Fibroblast of the conjunctiva (primary cell): ENCODE measurements around the gene CYP2C18.
"Not testable (repeated sequence)": the region's sequence is repeated elsewhere in the genome, so short reads cannot be mapped to it uniquely, and the experiment has no call there.

Experiments
- DNase-seq: peaks from one replicate; pipeline ENCODE4 v3.0.0-alpha.2; 2010; ENCODE audit warnings: low read depth

Gene CYP2C18

DNA sequence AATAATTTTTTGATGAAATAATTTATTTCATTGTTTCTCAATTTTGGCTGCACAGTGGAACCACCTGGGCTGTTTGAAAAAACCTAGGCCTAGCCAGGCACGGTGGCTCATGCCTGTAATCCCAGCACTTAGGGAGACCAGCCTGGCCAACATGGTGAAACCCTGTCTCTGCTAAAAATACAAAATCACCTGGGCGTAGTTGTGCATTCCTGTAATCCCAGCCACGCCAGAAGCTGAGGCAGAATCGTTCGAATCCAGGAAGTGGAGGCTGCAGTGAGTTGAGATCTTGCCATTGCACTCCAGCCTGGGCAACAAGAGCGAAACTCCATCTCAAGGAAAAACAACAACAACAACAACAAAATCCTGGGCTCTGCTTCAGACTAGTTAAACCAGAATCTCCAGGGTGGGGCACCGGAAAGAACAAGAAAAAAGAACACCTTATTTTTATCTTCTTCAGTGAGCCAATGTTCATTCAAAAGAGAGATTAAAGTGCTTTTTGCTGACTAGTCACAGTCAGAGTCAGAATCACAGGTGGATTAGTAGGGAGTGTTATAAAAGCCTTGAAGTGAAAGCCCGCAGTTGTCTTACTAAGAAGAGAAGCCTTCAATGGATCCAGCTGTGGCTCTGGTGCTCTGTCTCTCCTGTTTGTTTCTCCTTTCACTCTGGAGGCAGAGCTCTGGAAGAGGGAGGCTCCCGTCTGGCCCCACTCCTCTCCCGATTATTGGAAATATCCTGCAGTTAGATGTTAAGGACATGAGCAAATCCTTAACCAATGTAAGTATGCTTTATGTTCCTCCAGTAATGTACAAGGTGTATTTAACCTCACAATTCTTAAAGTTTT is at the start of gene CYP2C18:
TSS of gene CYP2C18 (plus strand) at position 516 of the 841 bp plus-strand sequence. CDS start at position 607, 91 bp downstream.
- DNase-seq = no peak

DNA sequence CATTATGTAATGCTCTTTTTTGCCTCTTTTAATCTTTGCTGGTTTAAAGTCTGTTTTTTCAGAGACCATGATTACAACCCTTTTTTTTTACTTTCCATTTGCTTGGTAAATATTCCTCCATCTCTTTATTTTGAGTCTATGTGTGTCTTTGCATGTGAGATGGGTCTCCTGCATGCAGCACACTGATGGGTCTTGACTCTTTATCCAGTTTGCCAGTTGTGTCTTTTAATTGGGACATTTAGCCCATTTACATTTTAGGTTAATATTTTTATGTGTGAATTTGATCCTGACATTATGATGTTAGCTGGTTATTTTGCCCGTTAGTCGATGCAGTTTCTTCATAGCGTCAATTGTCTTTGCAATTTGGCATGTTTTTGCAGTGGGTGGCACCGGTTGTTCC is 45.4 kb upstream of the CYP2C18 start:
- not testable (repeated sequence) for DNase-seq

DNA sequence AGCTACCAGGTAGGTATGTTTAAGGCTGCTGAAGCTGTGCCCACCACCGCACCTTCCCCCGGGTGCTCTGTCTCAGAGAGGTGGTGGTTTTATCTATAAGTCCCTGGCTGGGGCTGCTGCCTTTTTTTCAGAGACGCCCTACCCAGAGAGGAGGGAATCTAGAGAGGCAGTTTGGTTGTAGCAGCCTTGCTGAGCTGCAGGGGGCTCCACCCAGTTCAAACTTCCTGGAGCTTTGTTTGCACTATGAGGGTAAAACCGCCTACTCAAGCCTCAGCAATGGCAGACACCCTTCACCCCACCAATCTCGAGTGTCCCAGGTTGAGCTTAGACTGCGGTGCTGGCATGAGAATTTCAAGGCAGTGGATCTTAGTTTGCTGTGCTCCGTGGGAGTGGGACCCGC is 43.6 kb upstream of the CYP2C18 start:
- no peak for DNase-seq

DNA sequence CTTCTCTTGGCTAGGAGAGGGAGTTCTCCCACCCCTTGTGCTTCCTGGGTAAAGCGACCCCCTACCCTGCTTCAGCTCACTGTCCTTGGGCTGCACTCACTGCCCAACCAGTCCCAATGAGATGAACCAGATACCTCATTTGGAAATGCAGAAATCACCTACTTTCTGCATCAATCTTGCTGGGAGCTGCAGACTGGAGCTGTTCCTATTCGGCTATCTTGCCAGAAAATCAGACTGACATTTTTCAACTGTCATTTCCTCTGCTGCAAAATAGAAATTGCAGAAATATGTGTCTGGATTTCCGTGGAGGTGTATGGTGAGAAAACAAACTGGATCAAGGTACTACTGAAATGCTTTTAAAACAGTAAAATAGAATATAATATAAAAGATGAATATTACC is 43.0 kb upstream of the CYP2C18 start:
- DNase-seq = no peak

DNA sequence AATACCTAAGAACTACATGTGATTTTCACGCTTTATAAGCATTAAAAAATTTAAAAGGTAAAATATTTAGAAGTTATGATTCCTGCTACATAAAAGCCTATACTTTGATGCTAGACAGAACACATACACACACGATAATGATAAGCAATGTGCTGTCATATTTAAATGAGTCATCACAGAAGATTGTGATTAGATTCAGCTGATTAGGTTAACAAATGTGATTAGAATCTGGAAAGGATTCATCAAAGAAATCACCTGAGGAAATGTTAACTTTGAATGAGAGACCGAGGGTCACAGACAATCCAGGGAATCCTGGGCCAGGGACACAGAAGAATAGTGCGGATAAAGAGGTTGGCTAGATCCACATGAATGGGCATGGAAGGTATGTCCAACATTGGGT is 42.0 kb upstream of the CYP2C18 start:
- DNase-seq = no peak

DNA sequence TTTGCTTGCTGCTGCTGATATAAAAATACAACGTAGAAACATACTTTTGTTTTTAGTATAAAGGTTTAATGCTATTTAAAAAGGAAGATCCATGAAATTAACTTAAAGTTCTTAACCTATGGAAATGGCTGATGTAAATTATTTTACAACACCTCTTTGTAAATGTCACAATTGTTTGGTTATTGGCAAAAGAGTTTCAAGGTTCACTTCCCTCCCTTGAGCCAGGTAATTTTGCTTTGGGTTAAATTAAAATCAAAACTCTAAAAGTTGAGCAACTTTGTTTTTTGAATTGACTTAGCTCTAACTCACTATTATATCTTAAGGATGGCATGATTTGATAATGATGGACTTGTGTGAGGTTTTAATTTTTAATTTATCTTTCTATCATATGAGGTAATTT is 39.2 kb upstream of the CYP2C18 start:
- no peak for DNase-seq

DNA sequence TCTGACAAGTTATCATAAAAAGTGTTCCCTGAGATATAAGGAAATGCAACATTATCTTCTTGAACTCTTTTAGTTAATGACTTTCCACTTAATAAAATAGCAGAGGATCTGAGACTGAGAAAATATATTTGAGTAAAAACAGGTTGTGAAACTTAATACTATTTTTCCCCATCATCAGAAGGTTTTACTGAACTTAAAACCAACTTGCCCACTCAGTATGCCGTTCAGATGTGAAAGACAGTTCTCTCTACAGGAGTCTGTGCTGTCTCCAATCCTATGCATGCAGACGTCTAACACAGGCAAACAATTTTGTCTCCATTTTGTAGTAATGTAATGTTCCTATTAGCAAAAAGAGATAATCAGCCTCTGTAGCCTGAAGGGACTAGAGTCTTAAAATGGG is 38.2 kb upstream of the CYP2C18 start:
- no peak for DNase-seq

DNA sequence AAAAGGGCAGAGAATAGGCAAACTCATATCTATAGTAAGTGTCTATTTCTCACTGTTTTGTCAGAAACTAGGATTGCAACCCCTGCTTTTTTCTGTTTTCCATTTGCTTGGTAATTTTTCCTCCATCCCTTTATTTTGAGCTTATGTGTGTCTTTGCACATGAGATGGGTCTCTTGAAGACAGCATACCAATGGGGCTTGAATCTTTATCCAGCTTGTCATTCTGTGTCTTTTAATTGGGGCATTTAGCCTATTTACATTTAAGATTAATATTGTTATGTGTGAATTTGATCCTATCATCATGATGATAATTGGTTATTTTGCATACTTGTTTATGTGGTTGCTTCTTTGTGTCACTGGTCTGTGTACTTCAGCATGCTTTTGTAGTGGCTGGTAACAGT is 28.3 kb upstream of the CYP2C18 start:
- DNase-seq = not testable (repeated sequence)

DNA sequence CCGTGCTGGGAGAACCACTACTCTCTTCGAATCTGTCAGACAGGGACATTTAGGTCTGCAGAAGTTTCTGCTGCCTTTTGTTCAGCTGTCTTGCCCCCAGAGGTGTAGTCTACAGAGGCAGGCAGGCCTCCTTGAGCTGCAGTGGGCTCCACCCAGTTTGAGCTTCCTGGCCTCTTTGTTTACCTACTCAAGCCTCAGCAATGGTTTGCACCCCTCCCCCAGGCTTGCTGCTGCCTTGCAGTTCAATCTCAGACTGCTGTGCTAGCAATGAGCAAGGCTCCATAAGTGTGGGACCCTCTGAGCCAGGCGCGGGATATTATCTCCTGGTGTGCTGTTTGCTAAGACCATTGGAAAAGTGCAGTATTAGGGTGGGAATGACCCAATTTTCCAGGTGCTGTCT is 20.5 kb upstream of the CYP2C18 start:
- not testable (repeated sequence) for DNase-seq

DNA sequence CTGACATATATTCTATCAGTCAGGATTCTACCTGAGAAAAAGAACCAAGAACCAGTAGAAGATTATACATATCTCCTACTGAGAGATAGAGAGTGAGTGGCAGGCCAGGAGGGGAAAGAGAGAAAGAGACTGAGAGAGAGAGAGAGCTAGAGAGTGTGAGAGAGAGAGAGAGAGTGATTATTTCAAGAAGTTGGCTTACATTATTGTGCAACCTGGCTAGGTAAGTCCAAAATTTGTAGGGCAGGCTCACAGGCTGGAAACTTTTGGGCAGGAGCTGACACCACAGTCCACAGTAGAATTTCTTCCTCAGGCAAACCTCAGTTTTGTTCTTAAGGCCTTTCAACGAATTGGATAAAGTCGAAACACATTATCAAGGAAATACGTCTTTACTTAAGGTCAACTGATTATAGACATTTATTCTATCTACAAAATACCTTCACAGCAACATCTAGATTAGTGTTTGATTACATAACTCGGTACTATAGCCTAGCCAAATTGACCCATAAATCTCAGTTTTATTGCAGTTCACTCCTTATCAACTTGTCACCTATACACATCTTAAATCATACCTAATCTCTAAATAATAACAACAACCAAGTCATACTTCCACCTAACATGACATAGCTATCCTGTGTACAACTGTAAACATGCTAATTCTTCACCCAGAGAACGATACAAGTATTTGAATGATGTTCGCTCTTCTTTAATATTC is 17.0 kb upstream of the CYP2C18 start:
- no peak for DNase-seq

DNA sequence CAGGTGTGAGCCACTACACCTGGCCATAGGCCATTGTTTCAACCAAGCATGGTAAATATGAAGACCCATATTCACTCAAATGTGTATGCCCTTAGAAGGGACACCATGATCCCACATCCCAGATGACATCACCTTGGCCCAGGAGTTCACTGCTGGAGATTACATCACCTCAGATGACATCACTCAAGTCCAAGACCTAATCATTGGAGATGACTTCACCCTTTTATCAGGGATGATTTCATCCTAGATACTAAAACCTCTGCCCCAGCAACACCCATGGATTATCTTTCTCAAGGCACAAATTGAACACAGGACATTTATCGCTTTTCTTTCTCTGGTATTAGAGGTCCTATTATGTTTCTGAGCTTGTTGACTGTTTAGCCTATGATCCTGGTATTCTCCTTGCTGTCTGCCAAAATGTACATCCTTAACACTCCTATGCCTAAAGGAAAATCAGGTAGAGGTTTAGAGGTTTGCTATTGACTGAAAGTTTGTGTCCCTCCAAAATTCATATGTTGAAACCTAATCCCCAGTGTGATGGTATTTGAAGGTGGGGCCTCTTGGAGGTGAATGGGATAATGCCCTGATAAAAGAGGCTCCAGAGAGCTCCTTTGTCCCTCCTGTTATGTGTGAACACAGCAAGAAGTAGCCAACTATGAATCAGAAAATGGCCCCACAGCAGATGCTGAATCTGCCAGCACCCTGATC is 9.8 kb upstream of the CYP2C18 start:
- no peak for DNase-seq

DNA sequence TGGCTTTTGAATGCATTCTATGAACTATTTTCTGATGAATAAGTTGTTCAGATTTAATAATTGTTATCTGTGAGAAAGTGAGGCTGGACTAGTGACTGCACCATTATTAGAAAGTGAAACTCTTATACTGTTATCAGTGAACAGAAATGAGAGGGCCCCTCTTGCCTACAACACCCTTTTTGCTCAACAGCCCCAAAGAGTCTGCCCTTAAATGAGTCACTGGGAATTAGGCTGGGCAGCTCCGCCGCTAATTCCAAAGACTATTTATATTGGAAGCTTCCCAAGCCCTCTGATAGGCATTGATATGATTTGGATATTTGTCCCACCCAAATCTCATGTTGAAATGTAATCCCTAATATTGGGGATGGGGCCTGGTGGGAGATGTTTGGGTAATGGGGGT is 7.0 kb upstream of the CYP2C18 start:
- no peak for DNase-seq

DNA sequence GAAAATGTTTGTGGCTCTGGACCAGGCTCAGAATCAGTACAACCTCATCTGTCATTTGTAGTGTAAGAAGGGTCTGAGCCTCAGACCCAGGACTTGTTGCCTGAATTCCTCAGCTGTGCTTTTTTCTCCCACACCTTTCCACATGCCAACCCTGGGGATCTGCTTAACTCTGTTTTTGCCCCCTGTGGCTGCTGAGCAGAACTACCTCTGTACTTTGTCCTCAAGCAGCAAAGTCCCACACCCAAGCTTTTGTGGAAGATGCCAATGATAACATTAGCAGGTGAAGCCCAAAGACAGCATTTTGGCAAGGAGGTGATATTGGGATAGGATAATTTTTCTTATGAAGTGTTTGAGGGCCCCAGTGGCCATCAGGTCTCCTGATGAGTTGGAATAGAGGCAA is 5.8 kb upstream of the CYP2C18 start:
- DNase-seq = no peak

DNA sequence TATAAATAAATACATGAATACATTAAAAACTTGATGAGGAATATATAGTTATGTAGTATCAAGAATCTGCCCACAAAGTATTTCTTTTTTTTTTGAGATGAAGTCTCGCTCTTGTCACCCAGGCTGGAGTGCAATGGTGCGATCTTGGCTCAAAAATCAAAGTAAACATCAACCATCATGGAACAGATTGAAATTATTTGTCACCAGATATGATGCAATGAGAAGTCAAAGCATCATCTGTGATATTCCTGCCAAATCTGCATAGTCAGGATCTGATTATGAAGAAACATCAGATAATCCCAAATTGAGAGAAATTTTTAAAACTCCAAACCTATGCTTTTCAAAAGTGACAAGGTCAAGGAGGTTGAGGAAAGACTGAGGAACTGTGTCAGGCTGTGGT is 5.1 kb upstream of the CYP2C18 start:
- DNase-seq = no peak

DNA sequence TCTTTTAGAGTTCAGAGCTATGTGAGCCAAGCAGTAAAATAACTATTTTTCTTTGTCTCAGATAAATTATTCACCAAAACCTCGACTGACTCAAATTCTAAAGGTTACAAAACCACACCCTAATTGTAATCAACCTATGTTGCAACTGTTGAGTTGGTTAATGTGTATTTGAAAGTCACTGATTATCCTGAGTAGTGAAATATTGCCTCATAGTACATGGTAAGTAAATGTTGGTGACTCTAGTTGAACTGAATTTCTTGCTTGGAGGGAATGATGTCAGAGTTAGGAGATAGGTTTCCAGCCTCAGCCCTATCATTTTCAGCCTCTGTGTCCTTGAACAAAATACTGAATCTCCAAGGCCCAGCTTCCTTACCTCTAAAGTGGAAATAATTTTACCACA is 3.0 kb upstream of the CYP2C18 start:
- no peak for DNase-seq

DNA sequence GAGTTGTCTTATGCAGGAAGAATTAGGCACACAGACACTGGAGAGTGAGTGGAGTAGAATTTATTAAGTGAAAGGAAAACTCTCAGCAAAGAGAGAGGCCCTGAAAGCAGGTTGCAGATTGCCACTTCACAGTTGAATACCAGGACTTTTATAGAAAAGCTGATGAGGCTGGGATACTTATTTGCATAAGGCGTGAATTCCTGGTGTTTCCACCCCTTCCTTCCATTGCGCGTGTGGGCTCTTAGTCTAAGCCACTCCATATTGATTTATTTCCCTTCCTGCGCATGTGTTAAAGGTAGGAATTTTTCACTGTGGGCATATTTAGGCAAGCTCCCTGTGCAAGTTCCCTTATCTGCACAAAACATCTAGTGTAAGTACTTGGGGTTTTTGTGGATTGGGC is 893 bp upstream of the CYP2C18 start:
- not testable (repeated sequence) for DNase-seq

DNA sequence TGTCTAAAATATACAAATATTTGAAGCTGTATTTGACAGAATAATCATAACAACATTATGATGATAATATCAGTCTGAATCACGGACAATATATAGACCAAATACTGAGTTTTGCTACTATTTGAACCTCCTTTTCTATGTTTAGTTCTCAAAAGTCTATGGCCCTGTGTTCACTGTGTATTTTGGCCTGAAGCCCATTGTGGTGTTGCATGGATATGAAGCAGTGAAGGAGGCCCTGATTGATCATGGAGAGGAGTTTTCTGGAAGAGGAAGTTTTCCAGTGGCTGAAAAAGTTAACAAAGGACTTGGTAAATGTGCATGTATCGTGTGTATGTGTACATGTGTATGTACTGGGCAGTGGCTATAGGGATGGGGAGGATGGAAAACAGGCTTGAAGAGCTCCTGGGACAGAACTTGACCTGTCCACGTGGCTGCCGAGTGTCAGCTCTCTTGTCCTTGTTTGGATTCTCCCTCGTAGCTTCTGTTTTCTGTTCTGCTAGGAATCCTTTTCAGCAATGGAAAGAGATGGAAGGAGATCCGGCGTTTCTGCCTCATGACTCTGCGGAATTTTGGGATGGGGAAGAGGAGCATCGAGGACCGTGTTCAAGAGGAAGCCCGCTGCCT is 4.2 kb downstream of the CYP2C18 start:
- DNase-seq = no peak

DNA sequence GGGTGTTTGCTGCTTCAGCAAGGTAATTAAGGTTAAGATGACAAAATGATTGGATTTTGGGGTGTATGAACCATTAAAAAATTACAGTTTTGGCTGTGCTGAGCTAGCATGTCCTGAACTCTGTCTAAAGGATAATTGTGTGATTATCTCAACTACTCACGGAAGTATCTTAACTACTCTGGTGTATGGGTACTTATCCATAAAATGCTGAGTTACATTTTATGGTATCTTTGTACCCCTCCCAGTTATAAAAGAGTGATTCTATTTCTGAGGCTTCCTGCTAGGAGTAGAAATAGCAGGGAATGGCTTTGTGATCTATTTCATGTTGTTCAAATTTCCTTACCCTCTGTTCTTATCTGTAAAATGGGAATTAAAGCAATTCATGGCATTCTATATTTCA is 22.6 kb downstream of the CYP2C18 start:
- no peak for DNase-seq

DNA sequence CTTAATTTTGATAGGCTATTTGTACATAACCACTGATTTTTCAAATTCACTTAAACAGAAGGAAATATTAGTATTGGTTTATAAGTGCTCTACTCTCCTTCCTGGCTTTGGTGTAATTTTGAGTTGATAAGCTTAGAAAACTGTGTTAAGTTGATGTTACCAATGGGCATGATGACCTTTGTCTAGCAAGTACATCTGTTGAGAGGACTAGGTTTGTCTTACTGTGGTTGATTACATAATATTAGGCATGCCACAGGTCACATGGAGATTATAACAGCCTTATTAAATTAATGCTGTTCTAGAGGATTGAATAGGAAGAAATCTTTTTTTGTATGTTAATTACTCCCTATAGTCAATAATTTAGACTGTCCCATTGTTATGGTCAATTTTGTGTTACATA is 27.0 kb downstream of the CYP2C18 start:
- DNase-seq = no peak

DNA sequence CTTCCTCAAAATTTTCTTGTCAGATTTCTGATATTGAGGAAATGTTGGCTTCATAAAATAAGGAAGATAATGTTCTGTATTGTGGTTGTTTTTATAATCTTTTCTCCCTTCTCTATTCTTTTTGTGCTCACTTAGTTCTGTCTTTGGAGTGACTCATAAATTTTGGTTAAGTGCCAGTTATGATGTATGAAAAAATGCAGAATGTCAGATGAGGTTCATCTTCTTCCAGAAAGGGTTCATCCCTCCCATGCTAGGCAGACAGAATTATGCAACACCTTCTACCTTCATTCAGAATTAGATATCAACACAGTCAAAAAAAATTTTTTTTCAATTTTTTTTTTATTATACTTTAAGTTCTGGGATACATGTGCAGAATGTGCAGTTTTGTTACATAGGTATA is 42.3 kb downstream of the CYP2C18 start:
- DNase-seq = no peak

DNA sequence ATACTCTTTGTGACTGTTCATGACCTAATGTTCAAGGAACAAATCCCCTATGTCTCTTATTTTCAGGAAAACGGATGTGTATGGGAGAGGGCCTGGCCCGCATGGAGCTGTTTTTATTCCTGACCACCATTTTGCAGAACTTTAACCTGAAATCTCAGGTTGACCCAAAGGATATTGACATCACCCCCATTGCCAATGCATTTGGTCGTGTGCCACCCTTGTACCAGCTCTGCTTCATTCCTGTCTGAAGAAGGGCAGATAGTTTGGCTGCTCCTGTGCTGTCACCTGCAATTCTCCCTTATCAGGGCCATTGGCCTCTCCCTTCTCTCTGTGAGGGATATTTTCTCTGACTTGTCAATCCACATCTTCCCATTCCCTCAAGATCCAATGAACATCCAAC is 51.7 kb downstream of the CYP2C18 start:
- DNase-seq = no peak

DNA sequence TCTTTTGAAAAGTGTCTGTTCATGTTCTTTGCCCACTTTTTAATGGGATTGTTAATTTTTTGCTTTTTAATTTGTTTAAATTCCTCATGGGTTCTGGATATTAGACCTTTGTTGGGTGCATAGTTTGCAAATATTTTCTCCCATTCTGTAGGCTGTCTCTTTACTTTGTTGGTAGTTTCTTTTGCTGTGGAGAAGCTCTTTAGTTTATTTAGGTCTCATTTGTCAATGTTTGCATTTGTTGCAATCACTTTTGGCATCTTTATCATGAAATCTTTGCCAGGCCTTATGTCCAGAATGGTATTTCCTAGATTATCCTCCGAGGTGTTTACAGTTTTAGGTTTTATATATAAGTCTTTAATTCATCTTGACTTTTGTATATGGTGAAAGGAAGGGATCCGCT is 55.1 kb downstream of the CYP2C18 start:
- DNase-seq = no peak

DNA sequence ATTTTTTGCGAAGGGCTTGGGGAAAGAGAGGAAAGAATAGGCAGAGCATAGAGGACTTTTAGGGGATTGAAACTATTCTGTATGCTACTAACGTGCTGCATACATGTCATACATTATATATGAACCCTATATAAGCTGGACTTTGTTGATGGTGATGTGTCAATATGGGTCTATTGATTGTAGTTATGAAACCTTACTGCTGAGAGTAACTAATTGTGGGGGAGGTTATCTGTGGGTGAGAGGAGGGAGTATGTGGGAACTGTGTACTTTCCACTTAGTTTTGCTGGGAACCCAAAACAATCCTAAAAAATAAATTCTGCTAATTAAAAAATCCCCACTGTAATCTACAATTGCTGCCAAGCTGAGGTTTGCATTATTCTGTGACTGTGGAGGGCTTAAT is 63.6 kb downstream of the CYP2C18 start:
- no peak for DNase-seq
